Body of pancreas (tissue), 4 donors: Measurements from ENCODE around the gene CXXC5.

Experiments used
- CTCF ChIP-seq, 7 experiments: fragments of 450-650 bp in 4 of 7; fragments of 200-600 bp in 3 of 7; sonication (generic) in 3 of 7; IDR thresholded peaks; one replicate each; pipeline ENCODE4 v1.5.1; 2016 to 2019; ENCODE audit warnings: antibody characterized with exemption in 7 of 7
- POLR2A ChIP-seq, 3 donors: fragments of 450-650 bp; IDR thresholded peaks; one replicate each; pipeline ENCODE4 v1.6.1; 2016; ENCODE audit warnings: antibody characterized with exemption in 3 of 3, mild to moderate bottlenecking in 2 of 3

GRCh38 chr5:139732019-139732418, 83.9 kb downstream of the CXXC5 start:
- no peak for TF ChIP-seq CTCF (IDR thresholded peaks at IDR 0.05)
- no peak for TF ChIP-seq POLR2A (IDR thresholded peaks at IDR 0.05)
